ENCODE measurements around the gene PBLD. TPM values are rescaled to one million over a fixed set of nuclear protein-coding genes. Genes with fewer than 3 reads are reported as not detected.
"Not testable (repeated sequence)": the region's sequence is repeated elsewhere in the genome, so short reads cannot be mapped to it uniquely, and the experiment has no call there.

PBLD gene
- polyA plus RNA-seq, 1 donor, result 8.6 TPM

- no peak for DNase-seq (ENCODE audit: low read depth)
Measured at GRCh38 chr10:68280758-68281157, 52.0 kb downstream of the PBLD start.

- not testable (repeated sequence) for DNase-seq (ENCODE audit: low read depth)
Measured at GRCh38 chr10:68278906-68279753, 53.6 kb downstream of the PBLD start.

- not testable (repeated sequence) for DNase-seq (ENCODE audit: low read depth)
Measured at GRCh38 chr10:68277814-68278213, 54.9 kb downstream of the PBLD start.

- DNase-seq (ENCODE audit: low read depth), result no peak
Measured at GRCh38 chr10:68276224-68276623, 56.5 kb downstream of the PBLD start.

- no peak for DNase-seq (ENCODE audit: low read depth)
Measured at GRCh38 chr10:68275600-68276126, 57.1 kb downstream of the PBLD start.

- DNase-seq (ENCODE audit: low read depth), result no peak
Measured at GRCh38 chr10:68272833-68273232, 59.9 kb downstream of the PBLD start.

- no peak for DNase-seq (ENCODE audit: low read depth)
Measured at GRCh38 chr10:68271196-68271882, 61.4 kb downstream of the PBLD start.

- DNase-seq (ENCODE audit: low read depth), result no peak
Measured at GRCh38 chr10:68269562-68270290, 63.0 kb downstream of the PBLD start.

- no peak for DNase-seq (ENCODE audit: low read depth)
Measured at GRCh38 chr10:68261132-68261856, 71.4 kb downstream of the PBLD start.

GRCh38 chr10:68253346-68253745, 79.4 kb downstream of the PBLD start:
- DNase-seq (ENCODE audit: low read depth), result no peak

GRCh38 chr10:68251625-68252495, 80.9 kb downstream of the PBLD start:
- no peak for DNase-seq (ENCODE audit: low read depth)

- DNase-seq (ENCODE audit: low read depth), result no peak
Measured at GRCh38 chr10:68251151-68251550, 81.6 kb downstream of the PBLD start.

GRCh38 chr10:68249297-68249696, 83.4 kb downstream of the PBLD start:
- no peak for DNase-seq (ENCODE audit: low read depth)

- DNase-seq (ENCODE audit: low read depth), result no peak
Measured at GRCh38 chr10:68247931-68248330, 84.8 kb downstream of the PBLD start.

- not testable (repeated sequence) for DNase-seq (ENCODE audit: low read depth)
Measured at GRCh38 chr10:68246397-68246796, 86.3 kb downstream of the PBLD start.

- no peak for DNase-seq (ENCODE audit: low read depth)
Measured at GRCh38 chr10:68242051-68242450, 90.7 kb downstream of the PBLD start.

- no peak for DNase-seq (ENCODE audit: low read depth)
Measured at GRCh38 chr10:68239596-68240150, 93.1 kb downstream of the PBLD start.

- no peak for DNase-seq (ENCODE audit: low read depth)
Measured at GRCh38 chr10:68239069-68239468, 93.7 kb downstream of the PBLD start.

GRCh38 chr10:68238371-68238770, 94.4 kb downstream of the PBLD start:
- DNase-seq (ENCODE audit: low read depth), result no peak

GRCh38 chr10:68237173-68237572, 95.6 kb downstream of the PBLD start:
- DNase-seq (ENCODE audit: low read depth), result no peak

Measured in forelimb muscle (tissue), 1 donor.